Loucy (cell line): ENCODE data around the gene GLG1.

Source experiments
- CTCF ChIP-seq: fragments of 200-600 bp; sonication (generic); conservative IDR thresholded peaks from 2 replicates; pipeline ENCODE4 v1.5.1; 2014; ENCODE audit warnings: mild to moderate bottlenecking, antibody characterized with exemption, low read length
- EZH2phosphoT487 ChIP-seq: fragments of 200-600 bp; IDR thresholded peaks from 2 replicates; pipeline ENCODE4 v1.6.1; 2018; ENCODE audit warnings: antibody characterized with exemption, mild to moderate bottlenecking, moderate library complexity, borderline replicate concordance

GRCh38 chr16:74463888-74464287 is 143.0 kb downstream of the GLG1 start:
- TF ChIP-seq CTCF (no peak), EZH2phosphoT487 (no peak)
